ENCODE measurements around the gene HID1.
"Not testable (repeated sequence)": the region's sequence is repeated elsewhere in the genome, so short reads cannot be mapped to it uniquely, and the experiment has no call there.

Gene HID1

GRCh38 chr17:74922694-74923537 lies 49.6 kb downstream of the HID1 start, which contains the start of gene USH1G:
Gene USH1G (minus strand): TSS chr17:74923255. CDS start chr17:74923073, 182 bp downstream.
- peak; percentile 79 for DNase-seq (ENCODE audit: low spot score)

- no peak for DNase-seq (ENCODE audit: low spot score)
Observed at GRCh38 chr17:74922172-74922571, 50.4 kb downstream of the HID1 start.

GRCh38 chr17:74921769-74922168 lies 50.8 kb downstream of the HID1 start:
- no peak for DNase-seq (ENCODE audit: low spot score)

GRCh38 chr17:74921026-74921681 lies 51.4 kb downstream of the HID1 start:
- no peak for DNase-seq (ENCODE audit: low spot score)

DNA sequence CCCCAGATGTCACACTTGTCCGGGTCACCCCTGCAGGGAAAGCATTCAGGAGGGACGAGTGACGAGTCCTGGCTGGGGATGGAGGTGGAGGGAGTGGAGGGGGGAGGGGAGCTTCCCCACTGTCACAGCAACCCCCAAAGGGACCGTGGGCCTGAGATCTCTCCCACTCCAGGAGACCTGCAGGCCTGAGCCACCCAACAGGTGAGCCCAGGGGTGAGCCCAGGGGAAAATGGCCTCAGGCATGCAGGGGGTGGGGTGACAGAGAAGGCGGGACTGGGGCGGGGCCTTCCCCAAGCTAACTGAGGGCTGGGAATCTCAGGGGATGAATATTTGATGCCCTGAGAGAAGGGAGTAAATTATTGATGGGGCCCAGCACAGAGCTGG lies 51.9 kb downstream of the HID1 start:
- peak; percentile 64 for DNase-seq (ENCODE audit: low spot score)

DNA sequence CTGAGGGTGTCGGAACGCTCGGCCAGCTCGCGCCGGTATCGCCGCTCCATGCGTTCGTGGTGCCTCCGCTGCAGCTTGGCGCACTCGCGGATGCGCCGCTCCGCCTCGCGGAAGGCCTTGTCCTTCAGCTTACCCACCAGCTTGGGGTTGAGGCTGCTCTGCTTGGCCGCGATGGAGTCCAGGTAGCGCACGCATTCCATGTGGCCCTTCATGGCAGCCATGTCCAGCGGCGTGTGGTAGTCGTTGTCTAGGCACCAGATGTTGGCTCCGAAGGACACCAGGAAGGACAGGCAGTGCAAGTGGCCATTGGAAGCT lies 52.3 kb downstream of the HID1 start:
- no peak for DNase-seq (ENCODE audit: low spot score)

GRCh38 chr17:74919440-74920305 lies 52.9 kb downstream of the HID1 start:
- peak; percentile 97 for DNase-seq (ENCODE audit: low spot score)

DNA sequence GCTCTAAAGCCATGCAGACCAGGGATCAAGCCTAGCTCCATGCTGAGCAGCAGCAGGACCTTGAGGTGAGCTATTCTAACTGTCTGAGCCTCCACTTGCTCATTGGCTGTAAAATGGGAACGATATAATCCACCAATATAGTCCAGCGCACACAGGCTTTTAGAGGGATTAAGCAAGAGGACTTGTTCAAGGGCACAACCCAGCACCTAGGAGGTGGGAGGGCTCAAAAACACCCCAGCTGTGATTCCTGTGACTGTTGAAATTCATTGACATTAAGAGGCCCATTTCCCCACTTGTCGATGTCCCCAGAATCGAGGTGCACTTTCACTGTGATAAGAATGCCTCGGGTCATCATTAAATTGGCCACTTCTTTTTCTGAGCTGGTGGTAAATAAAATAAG lies 53.7 kb downstream of the HID1 start:
- no peak for DNase-seq (ENCODE audit: low spot score)

DNA sequence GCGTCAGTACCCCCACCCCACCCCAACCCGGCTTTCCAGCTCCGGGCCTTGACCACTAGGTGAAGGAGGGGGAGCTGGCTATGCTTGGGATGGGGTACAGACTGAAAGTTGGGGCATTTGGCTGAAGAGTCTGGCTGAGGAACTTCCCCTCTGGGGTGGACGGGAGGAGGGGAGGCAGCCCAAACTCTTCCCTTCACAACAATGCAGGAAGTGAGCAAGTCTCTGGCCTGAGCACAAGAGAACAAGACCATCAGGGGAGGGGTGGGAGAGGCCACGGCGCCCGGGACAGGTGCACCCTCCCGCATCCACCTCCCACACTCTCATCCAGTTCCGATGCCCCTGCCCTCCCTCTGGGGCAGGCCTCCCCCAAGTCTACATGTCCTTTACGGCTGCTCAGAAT lies 55.1 kb downstream of the HID1 start:
- no peak for DNase-seq (ENCODE audit: low spot score)

- DNase-seq (ENCODE audit: low spot score) = no peak
Observed at GRCh38 chr17:74916851-74917199, 55.7 kb downstream of the HID1 start.

DNA sequence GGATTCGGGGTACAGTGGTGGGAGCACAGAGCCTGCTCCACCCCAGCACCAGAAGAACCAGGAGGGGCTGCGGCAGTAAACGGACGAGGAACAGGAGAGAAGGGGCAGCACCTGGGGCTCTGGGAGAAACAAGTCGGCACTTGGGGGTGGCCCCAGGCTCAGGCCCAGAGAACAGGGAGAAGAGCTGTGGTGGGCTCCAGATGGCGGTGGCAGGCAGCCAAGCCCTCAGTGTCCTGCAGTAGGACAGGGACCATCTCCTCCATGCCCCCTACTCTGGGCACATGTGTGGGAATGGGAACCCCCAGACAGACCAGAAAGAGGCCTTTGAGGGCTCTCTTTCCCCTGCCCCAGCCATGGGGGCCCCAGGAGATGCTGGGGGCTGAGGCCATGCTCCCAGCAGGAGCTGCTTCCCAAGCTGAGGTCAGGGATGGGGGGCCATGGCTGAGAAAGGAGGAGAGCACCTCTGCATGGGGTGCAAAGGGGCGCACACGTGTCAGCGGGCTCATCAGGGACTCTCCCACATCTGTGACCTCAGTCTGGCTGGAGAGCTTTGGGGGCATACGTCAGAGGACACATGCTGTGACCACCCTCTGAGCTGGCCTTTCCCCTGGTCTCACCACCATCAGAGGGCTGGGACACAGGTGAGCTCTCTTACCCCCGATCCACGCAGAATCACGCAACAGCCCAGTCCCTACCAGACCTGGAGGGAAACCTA lies 56.3 kb downstream of the HID1 start:
- DNase-seq (ENCODE audit: low spot score) = no peak

DNA sequence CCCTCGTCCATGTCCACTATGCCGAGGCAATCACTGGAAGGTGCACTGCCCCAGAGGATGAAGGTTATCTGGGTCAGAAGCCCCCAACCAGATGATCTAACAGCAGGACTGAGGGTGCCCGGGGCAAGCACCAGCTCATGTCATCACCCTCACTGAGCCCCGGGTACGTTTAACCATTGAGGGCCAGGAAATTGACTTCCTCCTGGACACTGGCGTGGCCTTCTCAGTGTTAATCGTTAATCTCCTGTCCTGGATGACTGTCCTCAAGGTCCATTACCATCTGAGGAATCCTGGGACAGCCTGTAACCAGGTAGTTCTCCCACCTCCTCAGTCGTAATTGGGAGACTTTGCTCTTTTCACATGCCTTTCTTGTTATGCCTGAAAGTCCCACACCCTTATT lies 61.1 kb downstream of the HID1 start:
- not testable (repeated sequence) for DNase-seq (ENCODE audit: low spot score)

DNA sequence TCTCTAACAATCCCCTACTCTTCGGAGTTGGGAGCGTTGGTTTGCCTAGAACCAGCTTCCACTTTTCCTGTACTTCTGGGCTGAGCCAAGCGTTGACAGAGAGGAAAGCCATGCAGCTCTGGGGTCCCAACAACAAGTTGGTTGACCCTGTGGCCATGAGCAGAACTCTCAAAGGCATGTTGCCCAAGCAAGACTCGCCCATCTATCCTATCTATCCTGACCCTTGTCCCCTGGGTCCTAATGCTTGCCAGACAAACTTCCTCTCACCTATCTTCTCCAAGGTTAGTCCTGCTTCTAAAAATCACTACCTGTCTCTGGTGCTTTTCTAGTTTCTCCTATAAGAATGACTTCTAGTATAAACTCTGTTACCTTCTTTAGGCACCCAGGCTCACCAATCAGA lies 63.5 kb downstream of the HID1 start:
- DNase-seq (ENCODE audit: low spot score) = not testable (repeated sequence)

DNA sequence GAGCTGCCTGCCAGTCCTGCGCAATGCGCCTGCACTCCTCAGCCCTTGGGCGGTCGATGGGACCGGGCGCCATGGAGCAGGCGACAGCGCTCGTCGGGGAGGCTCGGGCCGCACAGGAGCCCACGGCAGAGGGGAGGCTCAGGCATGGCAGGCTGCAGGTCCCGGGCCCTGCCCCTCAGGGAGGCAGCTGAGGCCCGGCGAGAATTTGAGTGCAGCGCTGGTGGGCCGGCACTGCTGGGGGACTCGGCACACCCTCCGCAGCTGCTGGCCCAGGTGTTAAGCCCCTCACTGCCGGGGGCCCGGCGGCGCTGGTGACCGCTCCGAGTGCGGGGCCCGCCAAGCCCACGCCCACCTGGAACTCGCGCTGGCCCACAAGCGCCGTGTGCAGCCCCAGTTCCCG lies 65.5 kb downstream of the HID1 start:
- DNase-seq (ENCODE audit: low spot score) = no peak

DNA sequence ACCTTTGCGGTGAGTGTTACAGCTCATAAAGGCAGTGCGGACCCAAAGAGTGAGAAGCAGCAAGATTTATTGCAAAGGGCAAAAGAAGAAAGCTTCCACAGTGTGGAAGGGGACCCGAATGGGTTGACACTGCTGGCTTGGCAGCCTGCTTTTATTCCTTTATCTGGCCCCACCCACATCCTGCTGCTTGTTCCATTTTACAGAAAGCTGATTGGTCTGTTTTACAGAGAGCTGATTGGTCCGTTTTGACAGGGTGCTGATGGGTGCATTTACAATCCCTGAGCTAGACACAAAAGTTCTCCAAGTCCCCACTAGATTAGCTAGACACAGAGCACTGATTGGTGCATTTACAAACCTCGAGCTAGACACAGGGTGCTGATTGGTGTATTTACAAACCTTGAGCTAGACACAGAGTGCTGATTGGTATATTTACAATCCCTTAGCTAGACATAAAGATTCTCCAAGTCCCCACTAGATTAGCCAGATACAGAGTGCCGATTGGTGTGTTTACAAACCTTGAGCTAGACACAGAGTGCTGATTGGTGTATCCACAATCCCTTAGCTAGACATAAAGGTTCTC lies 66.3 kb downstream of the HID1 start:
- DNase-seq (ENCODE audit: low spot score) = not testable (repeated sequence)

DNA sequence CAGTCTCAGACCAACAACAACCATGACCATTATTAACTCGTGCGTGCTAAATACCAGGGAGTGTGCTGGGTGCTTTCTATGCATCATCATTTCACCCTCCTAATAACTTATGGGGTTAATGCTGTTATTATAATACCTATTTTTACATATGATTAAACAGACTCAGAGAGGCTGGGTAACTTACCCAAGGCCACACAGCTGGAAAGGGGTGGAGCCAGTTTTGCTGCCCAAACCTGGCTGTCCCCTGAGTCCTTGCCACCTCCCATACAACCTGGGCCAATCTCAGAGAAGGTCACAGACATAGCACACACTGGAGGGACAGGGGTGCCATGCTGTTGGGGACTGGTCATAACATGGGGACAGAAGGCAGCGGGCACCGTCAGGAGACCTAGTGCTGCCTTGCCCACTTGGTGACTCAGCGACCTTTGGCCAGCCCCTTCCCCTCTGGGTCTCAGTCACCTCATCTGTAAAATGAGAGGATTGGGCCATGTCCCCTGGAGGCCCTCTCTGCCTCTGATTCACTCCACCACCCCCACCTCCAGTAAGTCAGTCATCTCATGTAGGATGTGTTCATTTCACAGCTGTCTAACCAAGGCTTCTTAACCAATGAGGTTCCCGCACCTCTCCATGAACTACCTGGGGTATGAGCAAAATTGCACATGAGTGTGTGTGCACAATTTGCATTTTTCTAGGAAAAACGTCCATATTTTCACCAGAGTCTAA lies 67.7 kb downstream of the HID1 start:
- no peak for DNase-seq (ENCODE audit: low spot score)

GRCh38 chr17:74903671-74904070 lies 68.9 kb downstream of the HID1 start:
- DNase-seq (ENCODE audit: low spot score) = no peak

GRCh38 chr17:74903034-74903433 lies 69.5 kb downstream of the HID1 start:
- no peak for DNase-seq (ENCODE audit: low spot score)

DNA sequence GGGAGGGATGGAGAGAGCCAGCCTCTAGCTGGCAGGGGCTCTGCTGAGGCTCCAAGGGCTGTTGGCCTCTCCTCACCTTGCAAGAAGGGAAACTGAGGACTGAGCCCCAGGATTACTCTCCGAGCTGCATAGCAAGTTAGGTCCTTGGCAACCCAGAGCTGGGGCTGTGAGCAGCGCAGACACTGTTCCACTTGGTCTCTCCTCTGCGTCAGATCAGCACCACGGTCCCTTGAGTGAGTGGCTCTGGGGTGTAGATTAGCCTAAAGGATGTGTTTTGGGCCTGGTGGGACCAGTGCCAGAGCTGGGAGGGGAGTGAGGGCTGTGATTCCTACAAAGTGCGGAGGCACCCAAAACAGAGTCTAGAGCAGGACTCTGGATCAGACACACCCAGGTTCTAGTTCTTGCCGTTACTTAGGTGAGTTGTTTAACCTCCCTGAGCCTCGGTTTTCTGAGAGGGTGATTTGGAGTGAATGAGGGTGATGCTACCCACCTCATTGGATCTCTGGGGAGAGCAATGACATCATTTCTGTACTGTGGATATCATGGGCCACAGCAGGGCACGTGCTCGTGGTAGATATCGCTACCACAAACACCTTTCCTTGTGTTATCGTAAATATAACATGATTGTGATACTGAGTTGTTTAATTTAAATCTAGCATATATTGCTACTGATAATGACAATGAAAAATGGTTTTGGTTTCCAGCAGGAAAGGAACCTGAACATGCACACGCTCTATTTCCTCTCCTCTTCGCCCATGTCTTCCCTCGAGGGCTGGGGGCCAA lies 71.0 kb downstream of the HID1 start:
- no peak for DNase-seq (ENCODE audit: low spot score)

Data from HuH-7 (cell line).